H1 (cell line): ENCODE measurements around the gene ACYP1. TPM values are rescaled to one million over a fixed set of nuclear protein-coding genes. Genes with fewer than 3 reads are reported as not detected.

Source experiments
- CTCF ChIA-PET: fragments of 300-600 bp; sonication (Branson Sonifier 250); formaldehyde crosslinking; loops from one replicate; lab custom pipeline; 2021; ENCODE audit not compliant: partially characterized antibody; lab: Charles Lee
- POLR2A ChIA-PET: fragments of 300-600 bp; sonication (Branson Sonifier 250); formaldehyde crosslinking; loops from one replicate; lab custom pipeline; 2021; ENCODE audit warnings: inconsistent platforms; ENCODE audit not compliant: partially characterized antibody; lab: Charles Lee
- DNase-seq, 2 experiments: peaks; one replicate each; pipeline versions ENCODE4 v3.0.0 to v3.0.0-alpha.2; 2010 to 2022; ENCODE audit warnings: low spot score in 2 of 2, low read depth in 1 of 2, mixed read lengths in 1 of 2
- FAIRE-seq: peaks from 2 replicates; lab custom pipeline; 2011; peaks lifted over from hg19 to GRCh38; lab: Jason Lieb, UNC
- H2AFZ ChIP-seq: 2 replicates; pipeline ENCODE4 v1.8.1; 2012; ENCODE audit warnings: low read length, inconsistent platforms
- H2AK5ac ChIP-seq: 2 replicates; pipeline ENCODE4 v1.6.1; 2013; ENCODE audit warnings: low read depth, low read length
- H2BK120ac ChIP-seq: replicated peaks from 2 replicates; pipeline ENCODE3; 2013; ENCODE audit warnings: low read depth, low read length, inconsistent platforms
- H2BK12ac ChIP-seq: 2 replicates; pipeline ENCODE4 v1.6.1; 2013; ENCODE audit warnings: low read depth, low read length
- H2BK15ac ChIP-seq: 2 replicates; pipeline ENCODE4 v1.6.1; 2013; ENCODE audit warnings: low read length
- H2BK20ac ChIP-seq: 2 replicates; pipeline ENCODE4 v1.6.1; 2013; ENCODE audit warnings: low read length
- H2BK5ac ChIP-seq: 2 replicates; pipeline ENCODE4 v1.6.1; 2013; ENCODE audit warnings: low read depth, low read length
- H3K14ac ChIP-seq: 2 replicates; pipeline ENCODE4 v1.6.1; 2013; ENCODE audit warnings: inconsistent platforms; ENCODE audit not compliant: insufficient read length
- H3K18ac ChIP-seq: 2 replicates; pipeline ENCODE4 v1.6.1; 2013; ENCODE audit warnings: low read length; ENCODE audit errors: extremely low read depth
- H3K23ac ChIP-seq: 2 replicates; pipeline ENCODE4 v1.6.1; 2013; ENCODE audit warnings: inconsistent platforms; ENCODE audit not compliant: insufficient read length
- H3K23me2 ChIP-seq: 2 replicates; pipeline ENCODE4 v1.6.1; 2013; ENCODE audit warnings: low read depth, low read length
- H3K27ac ChIP-seq: 2 replicates; pipeline ENCODE4 v1.6.1; 2011; ENCODE audit warnings: low read depth, low read length, inconsistent platforms
- H3K27me3 ChIP-seq, 4 experiments: replicated peaks in 1 of 4; 1 replicate in 1 of 4; 2 replicates in 3 of 4; pipeline versions ENCODE4 v1.6.1 to v1.8.1; 2011 to 2013; ENCODE audit warnings: low read length in 3 of 4, mild to moderate bottlenecking in 3 of 4, inconsistent platforms in 2 of 4, mixed read lengths in 2 of 4, moderate library complexity in 1 of 4; ENCODE audit not compliant: control insufficient read depth in 3 of 4, insufficient read depth in 3 of 4; ENCODE audit errors: extremely low read depth in 1 of 4
- H3K36me3 ChIP-seq, 4 experiments: 2 replicates each; pipeline versions ENCODE4 v1.6.1 to v1.8.1; 2011 to 2013; ENCODE audit warnings: mild to moderate bottlenecking in 4 of 4, low read length in 3 of 4, moderate library complexity in 2 of 4, control low read depth in 1 of 4, inconsistent platforms in 1 of 4; ENCODE audit not compliant: insufficient read depth in 4 of 4, control insufficient read depth in 2 of 4
- H3K4ac ChIP-seq: replicated peaks from 2 replicates; pipeline ENCODE3; 2013; ENCODE audit warnings: low read length, low read depth, mixed read lengths, inconsistent platforms; ENCODE audit not compliant: insufficient read length
- H3K4me1 ChIP-seq, 4 experiments: replicated peaks in 1 of 4; 1 replicate in 1 of 4; 2 replicates in 3 of 4; pipeline versions ENCODE4 v1.6.1 to v1.8.1; 2011 to 2013; ENCODE audit warnings: low read length in 3 of 4, inconsistent platforms in 2 of 4, mixed read lengths in 1 of 4; ENCODE audit not compliant: insufficient read depth in 4 of 4, control insufficient read depth in 3 of 4
- H3K4me2 ChIP-seq, 2 experiments: 2 replicates each; pipeline versions ENCODE4 v1.6.1 to v1.8.1; 2011 to 2013; ENCODE audit warnings: low read depth in 2 of 2, low read length in 2 of 2, control low read depth in 1 of 2, inconsistent platforms in 1 of 2, mild to moderate bottlenecking in 1 of 2; ENCODE audit not compliant: insufficient read depth in 1 of 2
- H3K4me3 ChIP-seq, 4 experiments: fragments of 200-600, 300-600 bp in 1 of 4; sonication (generic), shearing (Covaris generic), sonication (Bioruptor Twin) in 1 of 4; 2 replicates each; pipeline versions ENCODE4 v1.5.1 to v1.8.1; 2011 to 2016; ENCODE audit warnings: low read length in 4 of 4, low read depth in 3 of 4, control low read depth in 2 of 4, inconsistent platforms in 2 of 4, mild to moderate bottlenecking in 2 of 4, mixed read lengths in 1 of 4, moderate library complexity in 1 of 4; ENCODE audit not compliant: insufficient read depth in 2 of 4; ENCODE audit errors: extremely low read depth in 1 of 4
- H3K56ac ChIP-seq: replicated peaks from 2 replicates; pipeline ENCODE3; 2013; ENCODE audit warnings: low read depth, mild to moderate bottlenecking, mixed read lengths, low read length, inconsistent platforms; ENCODE audit not compliant: insufficient read length
- H3K79me1 ChIP-seq: 2 replicates; pipeline ENCODE4 v1.6.1; 2013; ENCODE audit warnings: low read depth, low read length, control low read depth
- H3K79me2 ChIP-seq, 2 experiments: 2 replicates each; pipeline versions ENCODE4 v1.6.1 to v1.8.1; 2012 to 2013; ENCODE audit warnings: low read length in 2 of 2, mild to moderate bottlenecking in 2 of 2, inconsistent platforms in 1 of 2; ENCODE audit not compliant: insufficient read depth in 2 of 2, control insufficient read depth in 1 of 2
- H3K9ac ChIP-seq, 4 experiments: replicated peaks in 1 of 4; 1 replicate in 1 of 4; 2 replicates in 3 of 4; pipeline versions ENCODE4 v1.6.1 to v1.8.1; 2011 to 2013; ENCODE audit warnings: low read depth in 3 of 4, low read length in 3 of 4, control low read depth in 2 of 4, mild to moderate bottlenecking in 2 of 4, moderate library complexity in 2 of 4, inconsistent platforms in 1 of 4; ENCODE audit errors: extremely low read depth in 1 of 4
- H3K9me3 ChIP-seq, 2 experiments: 2 replicates each; pipeline versions ENCODE4 v1.6.1 to v1.8.1; 2012 to 2013; ENCODE audit warnings: mild to moderate bottlenecking in 2 of 2, moderate library complexity in 2 of 2, control low read depth in 1 of 2, inconsistent platforms in 1 of 2, low read depth in 1 of 2, low read length in 1 of 2, mixed read lengths in 1 of 2; ENCODE audit not compliant: insufficient read depth in 2 of 2
- H4K20me1 ChIP-seq, 2 experiments: replicated peaks in 1 of 2; 2 replicates each; pipeline versions ENCODE3 to v1.8.1; 2011 to 2013; ENCODE audit warnings: inconsistent platforms in 2 of 2, low read length in 2 of 2, mild to moderate bottlenecking in 1 of 2; ENCODE audit not compliant: insufficient read depth in 2 of 2, control insufficient read depth in 1 of 2
- H4K5ac ChIP-seq: 2 replicates; pipeline ENCODE4 v1.6.1; 2013; ENCODE audit warnings: low read length, low read depth, mixed read lengths, inconsistent platforms; ENCODE audit not compliant: insufficient read length
- H4K8ac ChIP-seq: 2 replicates; pipeline ENCODE4 v1.8.0; 2013; ENCODE audit warnings: mild to moderate bottlenecking, moderate library complexity, low read length, inconsistent platforms; ENCODE audit not compliant: insufficient read depth; ENCODE audit errors: extremely low read depth
- H4K91ac ChIP-seq: replicated peaks from 2 replicates; pipeline ENCODE3; 2013; ENCODE audit warnings: low read length, mixed read lengths, inconsistent platforms; ENCODE audit not compliant: insufficient read length
- BCL11A ChIP-seq, 2 experiments: IDR thresholded peaks; one replicate each; pipeline ENCODE4 v1.6.1; 2011; ENCODE audit warnings: low read depth in 2 of 2, low read length in 2 of 2, mild to moderate bottlenecking in 2 of 2
- CBX5 ChIP-seq: fragments of 300-800, 300-1000 bp; sonication (generic); IDR thresholded peaks from 2 replicates; pipeline ENCODE4 v1.7.1; 2016; ENCODE audit warnings: antibody characterized with exemption, low read length, low read depth
- EZH2 ChIP-seq: fragments of 200-600 bp; sonication (generic); IDR thresholded peaks from 2 replicates; pipeline ENCODE4 v1.7.1; 2012; ENCODE audit warnings: low read depth, mild to moderate bottlenecking, moderate library complexity, low read length, inconsistent platforms; ENCODE audit not compliant: severe bottlenecking
- GTF2F1 ChIP-seq: IDR thresholded peaks from 2 replicates; pipeline ENCODE4 v1.6.1; 2012; ENCODE audit warnings: low read depth, low read length, improper control_type of control experiment, borderline replicate concordance
- JUND ChIP-seq: IDR thresholded peaks from 2 replicates; pipeline ENCODE4 v1.6.1; 2011; ENCODE audit warnings: mild to moderate bottlenecking, improper control_type of control experiment, low read length
- KDM4A ChIP-seq: IDR thresholded peaks from one replicate; pipeline ENCODE4 v1.7.1; 2012; ENCODE audit warnings: low read depth, mild to moderate bottlenecking, moderate library complexity, low read length, inconsistent platforms; ENCODE audit not compliant: severe bottlenecking
- POLR2A ChIP-seq, 2 experiments: IDR thresholded peaks; 1 replicate in 1 of 2; 2 replicates in 1 of 2; pipeline ENCODE4 v1.6.1; 2011; ENCODE audit warnings: low read depth in 2 of 2, low read length in 2 of 2, mild to moderate bottlenecking in 2 of 2; ENCODE audit errors: control extremely low read depth in 1 of 2
- SAP30 ChIP-seq: fragments of 300-600 bp; sonication (generic); IDR thresholded peaks from 2 replicates; pipeline ENCODE4 v1.7.1; 2012; ENCODE audit warnings: low read length, moderate library complexity, mild to moderate bottlenecking, inconsistent platforms; ENCODE audit not compliant: insufficient read depth, insufficient replicate concordance
- SIX5 ChIP-seq: IDR thresholded peaks from 2 replicates; pipeline ENCODE4 v1.6.1; 2011; ENCODE audit warnings: mild to moderate bottlenecking, low read depth, low read length
- SP2 ChIP-seq: IDR thresholded peaks from 2 replicates; pipeline ENCODE4 v1.6.1; 2012; ENCODE audit warnings: mild to moderate bottlenecking, low read length, inconsistent platforms
- TEAD4 ChIP-seq: IDR thresholded peaks from 2 replicates; pipeline ENCODE4 v1.6.1; 2012; ENCODE audit warnings: low read depth, low read length, inconsistent platforms, mixed read lengths
- ZNF274 ChIP-seq: IDR thresholded peaks from 2 replicates; pipeline ENCODE4 v1.7.0; 2012; ENCODE audit warnings: low read length, borderline replicate concordance; ENCODE audit errors: extremely low read depth
- WGBS, 2 experiments: shearing (Covaris generic) in 1 of 2; methylation state at CpG; one replicate each; pipeline versions ENCODE4 v1.1.6 to v1.1.7; 2013 to 2015; ENCODE audit warnings: low lambda C conversion rate in 2 of 2, mixed read lengths in 2 of 2, inconsistent platforms in 1 of 2, low coverage in 1 of 2, missing lambda C conversion rate in 1 of 2; ENCODE audit not compliant: insufficient replicate concordance in 2 of 2, insufficient coverage in 1 of 2, insufficient read length in 1 of 2; ENCODE audit errors: extremely low coverage in 1 of 2, missing lambda C conversion rate in 1 of 2; 5-methylcytosine and 5-hydroxymethylcytosine counted together
- polyA plus RNA-seq, 7 experiments: library from polyadenylated mRNA; depleted of rRNA in 3 of 7; stranded (reverse) in 5 of 7; unstranded in 2 of 7; fragments of >200 nt in 5 of 7; fragments of 200-250 nt in 2 of 7; gene quantifications; 1 replicate in 5 of 7; 2 replicates in 1 of 7; 4 replicates in 1 of 7; pipeline versions ENCODE4 v1.2.1 to v1.2.3, GENCODE V29; 2011 to 2013; ENCODE audit warnings: missing spikeins in 2 of 7, mixed read lengths in 2 of 7
- total RNA-seq: library from RNA; stranded (reverse); fragmentation: NEBNext Ultra II Directional; extraction: Animal tissue kit (Norgen Biotek cat#: 25700); gene quantifications from 2 replicates; pipeline ENCODE4 v1.2.1, GENCODE V29; 2021

Gene ACYP1
- total and polyA plus RNA-seq, 2 of the 8 experiments (the other 6 are each of a cell fraction or from before 2014, with no cell fraction given) = 22.3 to 24.8 TPM

- FAIRE-seq (no peak), DNase-seq (no peak)
- Histone ChIP-seq H3K27ac (no peak overlapping the region), H3K79me1 (no peaks in the 10 kb centered on the region), H3K56ac (no peak overlapping the region), H4K20me1 (no peaks in the 10 kb centered on the region), H3K4me3 (no peak overlapping the region), H4K5ac (no peak overlapping the region), H3K36me3 (peaks cover 11 to 47% (median 27%) of the 10 kb centered on the region in 4 experiments), H2BK15ac (no peak overlapping the region), H2BK120ac (no peak overlapping the region), H3K9ac (no peak overlapping the region), H2BK5ac (no peak overlapping the region), H2AFZ (no peak overlapping the region), H3K4me2 (no peak overlapping the region), H3K79me2 (no peaks in the 10 kb centered on the region), H4K91ac (no peak overlapping the region), H3K23ac (no peak overlapping the region), H4K8ac (no peak overlapping the region), H3K4ac (no peak overlapping the region), H3K14ac (no peak overlapping the region), H2BK12ac (no peak overlapping the region), H3K4me1 (no peaks in the 10 kb centered on the region), H2AK5ac (no peak overlapping the region), H3K27me3 (no peaks in the 10 kb centered on the region), H3K23me2 (no peaks in the 10 kb centered on the region), H3K9me3 (no peaks in the 10 kb centered on the region), H3K18ac (no peak overlapping the region), H2BK20ac (no peak overlapping the region)
- POLR2A ChIA-PET = interaction anchor here (1.0 to 2.4 kb wide), 6 partner anchors 9 to 160 kb away, joined by 3 to 9 read pairs (median 4); partner anchors contain the start of genes ACYP1, PGF, RPS6KL1 and ZC2HC1C
- CTCF ChIA-PET = interaction anchor here (1.5 to 10.6 kb wide), 3 partner anchors 12 to 174 kb away, joined by 4 to 98 read pairs (median 10); no protein-coding TSS in a partner anchor
- 89% methylated on average over 1 of the region's 1 CpG; no CpG with 5 or more reads in 1 of the 2 experiments for WGBS, 2 experiments
- TF ChIP-seq GTF2F1 = no peak
- no peak for TF ChIP-seq ZNF274
- no peak for TF ChIP-seq SIX5
- no peak for TF ChIP-seq POLR2A (IDR thresholded peaks at IDR 0.05; ENCODE audit: control extremely low read depth in 1 of 2, low read depth in 2 of 2, low read length in 2 of 2)
- no peak for TF ChIP-seq KDM4A
- TF ChIP-seq EZH2 = no peak
- TF ChIP-seq SAP30 = no peak
- no peak for TF ChIP-seq JUND
- no peak for TF ChIP-seq BCL11A (IDR thresholded peaks at IDR 0.05; ENCODE audit: low read depth in 2 of 2, low read length in 2 of 2)
- no peak for TF ChIP-seq SP2
- no peak for TF ChIP-seq CBX5
- TF ChIP-seq TEAD4 = no peak
Observed at GRCh38 chr14:75083271-75083670, 19.4 kb upstream of the ACYP1 start.
